CD4-positive, alpha-beta T cell treated with Interleukin-15 for 4 hours (primary cell): ENCODE data around the gene C4orf50.

Experiments used
- DNase-seq: peaks from one replicate; pipeline ENCODE4 v3.0.0-alpha.2; 2020; ENCODE audit warnings: low spot score

Gene C4orf50

GRCh38 chr4:5889002-5889696, 129.1 kb downstream of the C4orf50 start:
- DNase-seq = no peak

- no peak for DNase-seq
Measured at GRCh38 chr4:5888222-5889001, 129.8 kb downstream of the C4orf50 start.

- DNase-seq = no peak
Measured at GRCh38 chr4:5887361-5888221, 130.6 kb downstream of the C4orf50 start.

GRCh38 chr4:5887011-5887360, 131.2 kb downstream of the C4orf50 start:
- DNase-seq = no peak

GRCh38 chr4:5885733-5886132, 132.5 kb downstream of the C4orf50 start:
- no peak for DNase-seq

GRCh38 chr4:5884796-5885195, 133.4 kb downstream of the C4orf50 start:
- DNase-seq = no peak

- DNase-seq = no peak
Measured at GRCh38 chr4:5883916-5884315, 134.3 kb downstream of the C4orf50 start.

- DNase-seq = no peak
Measured at GRCh38 chr4:5882947-5883346, 135.3 kb downstream of the C4orf50 start.

- DNase-seq = no peak
Measured at GRCh38 chr4:5881340-5881739, 136.9 kb downstream of the C4orf50 start.

GRCh38 chr4:5878359-5878758, 139.9 kb downstream of the C4orf50 start:
- DNase-seq = no peak

GRCh38 chr4:5877392-5877791, 140.8 kb downstream of the C4orf50 start:
- DNase-seq = no peak

GRCh38 chr4:5874811-5875449, 143.3 kb downstream of the C4orf50 start:
- DNase-seq = no peak

GRCh38 chr4:5870701-5871100, 147.5 kb downstream of the C4orf50 start:
- no peak for DNase-seq

GRCh38 chr4:5869966-5870619, 148.1 kb downstream of the C4orf50 start:
- no peak for DNase-seq

- no peak for DNase-seq
Measured at GRCh38 chr4:5867866-5868265, 150.4 kb downstream of the C4orf50 start.

- no peak for DNase-seq
Measured at GRCh38 chr4:5866841-5867813, 151.1 kb downstream of the C4orf50 start.

GRCh38 chr4:5865896-5866599, 152.2 kb downstream of the C4orf50 start:
- DNase-seq = no peak

- no peak for DNase-seq
Measured at GRCh38 chr4:5863461-5864113, 154.6 kb downstream of the C4orf50 start.

- DNase-seq = no peak
Measured at GRCh38 chr4:5858020-5858769, 160.0 kb downstream of the C4orf50 start.
